Left colon (tissue), 2 donors: ENCODE results near the gene CRADD. TPM values are rescaled to one million over a fixed set of nuclear protein-coding genes. Genes with fewer than 3 reads are reported as not detected.

ENCODE experiments used
- ATAC-seq: fragments of 200-7000 bp; cut with Tn5 transposase; one replicate; pipeline ENCODE4 v1.9.1; 2020; ENCODE audit warnings: mild to moderate bottlenecking, moderate library complexity
- DNase-seq, 2 donors: peaks; one replicate each; pipeline ENCODE4 v3.0.0-alpha.2; 2020
- intact Hi-C, 2 donors: fragments of 100-400 bp; cut with DNase I in 1 of 2; cut with micrococcal nuclease in 1 of 2; formaldehyde crosslinking; loops; one replicate each; pipeline versions ENCODE4 v1.11.2 to v1.14.0; 2022; cut with DNase I, micrococcal nuclease
- total RNA-seq, 2 donors: library from RNA; stranded (reverse); fragmentation: NEBNext Ultra II Directional; extraction: Animal tissue kit (Norgen Biotek cat#: 25700); gene quantifications; one replicate each; pipeline ENCODE4 v1.2.1, GENCODE V29; 2021
- donor health status: DM: no; HTN: no; CAD: no.
- donor health status: DM: yes; HTN: yes; CAD: no.

The CRADD gene
- total RNA-seq, 2 donors from 2014 or later: 22.1 to 27.6 TPM

DNA sequence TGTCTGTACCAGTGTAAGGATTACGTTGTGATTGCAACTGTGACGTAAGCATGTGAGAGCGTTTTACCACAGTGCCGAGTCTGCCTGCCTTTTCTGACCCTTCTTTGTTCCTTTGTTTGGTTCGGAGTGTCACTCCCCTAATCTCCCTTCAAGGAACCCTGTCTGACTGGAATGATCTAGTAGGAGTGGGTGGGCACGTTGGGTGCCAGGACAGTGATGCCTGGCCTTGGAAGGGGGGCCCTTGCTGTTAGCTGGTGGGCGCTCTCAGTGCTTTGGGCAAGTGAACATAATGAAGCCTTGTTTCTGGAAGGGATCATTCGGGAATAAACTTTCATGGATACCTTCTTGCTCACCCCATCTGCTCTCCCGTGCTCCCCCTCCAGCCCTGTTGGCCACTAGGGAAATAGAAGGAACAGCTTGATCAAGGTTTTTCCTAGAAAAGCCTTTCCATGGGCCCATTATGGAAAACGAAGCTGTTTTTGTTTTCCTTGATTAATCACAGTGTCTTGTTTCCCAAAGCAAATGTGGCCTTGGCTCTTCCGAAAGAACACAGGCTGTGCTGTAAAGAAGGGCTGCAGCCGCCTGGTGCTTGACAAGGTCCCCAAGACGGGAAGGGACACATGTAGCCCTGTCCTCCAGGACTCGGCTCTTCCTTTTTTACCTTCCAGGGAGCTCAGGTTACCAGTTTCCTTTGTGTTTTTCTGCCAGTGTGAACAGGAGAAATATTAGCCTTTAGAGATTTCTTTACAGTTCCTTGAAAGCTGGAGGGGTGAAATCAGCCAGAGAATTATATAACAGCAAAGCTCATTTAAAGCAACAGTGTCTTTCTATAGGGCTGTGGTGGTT lies 215.5 kb downstream of the CRADD start:
- ATAC-seq (no peak), DNase-seq (no peak)
- intact Hi-C loops: no loop called here

DNA sequence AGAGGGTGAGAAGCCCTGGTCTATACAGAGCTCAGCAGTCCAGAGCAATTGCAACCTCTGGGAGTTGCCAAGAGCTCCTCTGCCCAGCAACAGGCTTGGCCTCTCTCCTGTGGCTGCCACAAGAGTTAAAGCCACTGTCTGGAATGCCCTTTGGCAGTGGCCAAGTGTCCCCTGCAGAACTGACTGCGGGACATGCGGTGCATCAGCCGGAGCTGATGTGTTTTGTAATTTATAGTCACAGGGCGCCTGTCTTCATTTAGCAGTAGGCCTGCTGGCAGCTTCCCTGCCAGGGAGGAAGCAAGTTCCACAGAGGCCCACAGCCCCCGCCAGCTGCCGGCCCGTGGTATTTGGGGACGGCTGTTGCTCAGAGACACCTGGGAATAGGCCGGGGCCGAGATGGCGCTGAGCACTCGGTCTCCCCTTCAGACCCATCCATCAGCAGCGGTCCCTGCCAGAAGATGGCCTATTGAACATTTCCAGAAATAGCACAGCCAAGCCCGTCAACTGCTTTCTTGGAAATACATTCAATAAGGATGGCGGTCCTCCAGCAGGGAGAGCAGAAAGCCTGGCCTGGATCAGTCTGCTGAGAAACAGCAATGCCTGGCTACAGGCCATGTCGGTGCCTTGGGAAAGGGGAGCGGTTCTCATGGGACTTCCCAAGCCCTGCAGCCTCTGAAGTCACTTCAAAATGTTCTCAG lies 217.4 kb downstream of the CRADD start:
- ATAC-seq (no peak), DNase-seq (peak; percentile 48 to 65)
- intact Hi-C loops: no loop called here

DNA sequence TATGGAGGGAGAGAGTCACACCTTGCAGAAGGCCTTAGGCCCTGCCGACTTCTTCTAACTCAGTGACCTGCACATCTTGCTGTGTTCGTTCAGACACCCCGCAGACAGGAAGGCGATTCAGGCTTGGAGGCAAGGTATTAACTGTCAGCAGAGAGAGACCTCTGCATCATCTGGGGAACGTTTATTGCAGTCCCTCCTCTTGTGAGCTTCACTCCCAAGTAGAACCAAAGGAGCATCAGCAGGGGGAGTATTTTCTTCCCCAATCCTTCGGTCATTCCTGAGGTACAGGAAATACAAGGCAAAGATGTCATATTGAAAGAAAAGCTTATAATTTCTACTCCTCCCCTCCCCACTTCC lies 217.9 kb downstream of the CRADD start:
- no peak for ATAC-seq
- DNase-seq: no peak
- intact Hi-C loops: no loop called here

DNA sequence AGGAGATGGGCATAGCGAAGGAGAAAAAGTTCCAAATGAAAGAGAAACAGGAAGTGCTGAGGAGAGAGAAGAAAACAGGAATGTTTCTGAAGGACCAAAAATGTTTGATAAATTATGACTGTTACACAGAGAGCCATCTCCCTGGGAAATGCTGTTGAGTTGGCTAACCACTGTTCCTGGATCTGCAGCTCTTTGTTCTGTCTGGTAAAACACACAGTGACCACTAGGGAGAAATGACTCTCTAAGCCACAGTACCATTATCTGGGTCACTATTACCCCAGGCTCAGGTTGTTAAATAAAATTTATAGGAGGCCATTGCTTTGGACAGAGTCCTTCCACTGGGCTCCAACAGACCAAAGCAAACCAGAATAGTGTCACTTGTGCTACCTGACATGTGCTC lies 219.3 kb downstream of the CRADD start:
- DNase-seq (no peak), ATAC-seq (no peak)
- intact Hi-C loops: no loop called here

DNA sequence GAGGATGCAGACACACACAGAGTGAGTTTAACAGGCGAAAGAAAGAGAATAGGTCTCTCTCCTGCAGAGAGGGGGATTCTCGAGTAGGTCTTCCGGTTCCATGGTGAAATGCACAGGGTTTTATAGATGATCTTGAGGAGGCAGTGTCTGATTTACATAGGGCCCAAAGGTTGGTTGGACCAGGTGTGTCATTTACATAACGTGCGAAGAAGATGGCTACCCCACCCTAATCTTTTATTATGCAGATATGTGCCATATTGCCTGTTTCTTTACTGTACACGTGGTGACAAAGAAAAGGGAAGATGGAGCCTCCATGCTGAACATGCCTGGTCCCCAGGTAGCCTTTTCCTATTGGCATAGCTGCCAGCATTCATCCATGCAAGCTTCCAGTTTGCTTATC lies 219.8 kb downstream of the CRADD start:
- ATAC-seq (peak; percentile 70), DNase-seq (no peak)
- intact Hi-C loops: no loop called here

DNA sequence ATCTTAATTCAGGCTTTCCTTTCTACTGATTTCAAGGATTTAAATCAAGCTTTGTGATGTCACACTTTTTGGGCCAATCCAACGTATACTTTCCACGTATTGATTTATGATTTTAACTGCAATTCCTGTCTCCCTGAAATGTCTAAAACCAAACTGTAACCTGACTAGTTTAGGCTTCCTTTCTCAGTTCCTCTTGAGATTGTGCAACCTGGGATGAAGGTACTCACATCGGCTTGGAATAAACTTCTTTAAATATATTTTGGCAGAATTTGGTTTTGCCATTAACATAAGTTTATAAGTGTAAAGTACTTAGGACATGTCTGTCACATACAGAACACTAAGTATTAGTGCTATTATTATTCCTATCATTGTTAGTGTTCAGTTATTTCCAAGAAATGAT lies 224.6 kb downstream of the CRADD start:
- no peak for ATAC-seq
- intact Hi-C loops: no loop called here

DNA sequence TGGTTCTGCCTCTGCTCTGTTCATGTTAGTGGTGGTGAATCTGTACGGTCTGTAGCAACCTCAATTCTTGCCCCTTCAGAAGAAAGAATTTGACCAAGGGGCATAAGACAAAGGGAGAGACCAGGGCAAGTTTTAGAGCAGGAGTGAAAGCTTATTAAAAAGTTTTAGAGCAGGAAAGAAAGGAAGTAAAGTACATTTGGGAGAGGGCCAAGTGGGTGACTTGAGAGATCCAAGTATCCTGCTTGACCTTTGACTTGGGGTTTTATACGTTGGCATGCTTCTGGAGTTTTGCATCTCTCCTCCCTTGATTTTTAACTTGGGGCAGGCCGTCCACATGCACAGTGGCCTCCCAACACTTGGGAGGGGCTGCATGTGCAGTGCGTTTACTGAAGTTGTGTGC lies 225.0 kb downstream of the CRADD start:
- intact Hi-C loops: no loop called here
- DNase-seq (no peak), ATAC-seq (peak; percentile 53)

More for the DNA sequence above, 224.6 kb downstream of the CRADD start:
- DNase-seq: no peak

DNA sequence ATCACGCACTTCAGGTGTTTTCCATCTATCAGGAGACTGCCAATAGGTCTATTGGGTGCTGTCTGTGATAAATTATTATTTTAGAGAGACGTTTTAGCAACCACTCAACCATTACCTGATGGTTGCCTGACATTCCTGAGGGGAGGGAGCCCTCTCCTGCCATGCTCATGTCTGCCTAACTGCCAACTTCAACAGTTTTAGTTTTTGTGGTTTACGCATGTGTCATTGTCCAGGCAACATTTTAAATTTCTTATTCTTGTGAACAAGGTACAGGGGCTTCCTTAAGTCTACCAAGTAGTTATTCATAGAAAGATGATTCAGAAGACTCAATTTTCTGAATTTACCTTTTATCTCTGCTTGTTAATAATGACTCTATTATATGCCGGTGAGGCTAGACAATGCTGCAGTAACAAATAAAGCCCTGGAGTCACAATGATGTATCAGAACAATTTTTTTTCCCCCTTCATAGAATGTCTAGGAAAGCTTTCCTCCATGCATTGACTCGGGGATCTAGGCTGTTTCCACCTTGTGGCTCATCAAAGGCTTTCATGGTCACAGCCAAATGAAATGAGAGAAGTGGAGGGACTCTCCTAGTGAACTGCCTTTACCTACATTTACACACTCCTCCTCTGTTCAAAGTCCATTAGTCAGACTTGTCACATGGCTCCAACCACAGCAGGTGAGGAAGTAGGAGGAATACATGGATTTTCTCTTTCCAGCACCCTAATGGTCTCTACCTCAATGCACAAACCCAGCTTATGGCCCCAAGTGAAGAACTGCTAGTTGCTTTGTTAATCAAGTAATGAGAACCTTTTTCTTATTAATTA lies 225.8 kb downstream of the CRADD start:
- intact Hi-C loops: no loop called here
- ATAC-seq (peak; percentile 86), DNase-seq (no peak)

DNA sequence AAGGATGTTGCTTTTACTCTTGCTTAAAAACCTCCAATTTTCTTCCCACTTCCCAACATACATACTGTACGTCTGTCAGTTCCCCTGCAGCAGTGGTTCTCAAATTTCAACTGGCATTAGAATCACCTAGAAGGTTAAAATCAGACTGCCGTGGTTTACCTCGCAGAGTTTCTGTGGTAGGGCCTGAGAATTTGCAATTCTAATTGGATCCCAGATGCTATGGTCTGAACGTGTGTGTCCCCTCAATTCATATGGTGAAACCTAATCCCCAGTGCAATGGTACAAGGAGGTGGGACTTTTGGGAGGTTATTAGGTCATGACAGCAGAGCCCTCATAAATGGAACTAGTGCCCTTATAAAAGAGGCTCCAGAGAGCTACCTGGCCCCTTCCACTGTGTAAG lies 226.9 kb downstream of the CRADD start:
- intact Hi-C loops: no loop called here
- ATAC-seq (no peak), DNase-seq (no peak)

DNA sequence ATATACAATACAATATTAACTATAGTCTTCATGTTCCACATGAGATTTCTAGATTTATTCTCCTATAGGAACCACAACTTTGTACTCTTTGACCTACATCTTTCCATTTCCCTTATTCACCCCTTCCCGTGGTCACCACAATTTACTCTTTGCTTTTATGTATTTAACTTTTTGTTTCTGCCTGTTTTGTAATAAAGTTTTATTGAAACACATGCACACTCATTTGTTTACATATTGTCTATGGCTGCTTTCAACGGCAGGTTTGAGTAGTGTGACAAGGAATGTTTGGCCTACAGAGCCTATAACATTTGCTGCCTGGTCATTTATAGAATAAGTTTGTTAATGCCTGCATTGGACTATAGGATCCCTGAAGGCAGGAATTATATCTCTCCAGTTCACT lies 231.1 kb downstream of the CRADD start:
- intact Hi-C loops: no loop called here
- DNase-seq: no peak
- ATAC-seq: no peak

DNA sequence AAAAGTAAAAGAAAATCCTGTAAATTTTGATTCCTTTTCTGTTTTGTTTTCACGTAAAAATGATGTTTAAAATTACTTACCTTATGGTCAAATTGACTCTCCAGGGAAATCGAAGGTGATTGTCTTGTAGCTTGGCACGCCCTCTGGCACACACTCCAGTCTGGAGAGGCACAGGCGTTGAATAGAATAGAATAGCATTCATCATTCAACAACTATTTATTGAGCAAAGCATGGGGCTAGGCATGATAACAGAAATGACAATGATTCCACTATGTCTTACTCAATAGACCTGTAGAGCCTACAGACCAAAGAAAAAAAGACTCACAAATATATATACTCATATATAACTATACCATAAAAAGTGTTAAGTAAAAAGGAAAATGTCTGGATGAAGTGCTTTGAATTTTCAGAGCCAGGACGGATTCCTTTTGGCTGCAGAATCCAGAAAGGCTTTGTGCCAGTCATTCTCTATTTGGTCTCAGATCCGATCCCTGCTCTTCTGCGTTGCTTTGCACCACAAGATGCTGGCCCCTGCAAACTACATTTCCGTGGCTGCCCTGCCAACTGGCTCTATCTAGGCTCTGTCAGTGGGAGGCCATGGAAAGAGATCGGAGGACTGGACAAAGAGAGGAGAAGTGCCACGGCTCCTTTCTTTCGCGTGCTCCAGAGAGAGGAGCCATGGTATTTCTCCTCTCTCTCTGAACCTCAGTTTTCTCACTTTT lies 231.8 kb downstream of the CRADD start:
- ATAC-seq: peak; percentile 90
- intact Hi-C loops: no loop called here
- DNase-seq: peak in 1 of 2 donors; percentile 44

DNA sequence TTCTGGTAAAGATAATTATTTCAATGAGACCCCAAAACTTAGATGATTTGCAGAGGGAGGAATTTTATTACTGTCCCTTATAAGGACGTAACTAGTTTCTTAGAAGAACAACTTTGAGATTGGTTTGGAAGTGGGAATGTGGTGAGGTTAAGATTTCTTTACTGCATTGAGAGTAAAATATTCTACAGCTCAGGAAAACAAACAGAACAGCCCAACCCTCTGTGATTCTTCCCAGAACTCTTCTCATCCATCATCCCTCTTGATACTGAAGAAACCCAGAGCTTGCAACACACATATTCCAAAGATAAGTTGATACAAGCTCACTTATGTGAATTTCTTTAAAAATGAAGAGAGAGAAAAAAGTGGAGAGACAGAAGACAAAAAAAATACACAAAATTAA lies 234.2 kb downstream of the CRADD start:
- DNase-seq: no peak
- no peak for ATAC-seq
- intact Hi-C loops: no loop called here

DNA sequence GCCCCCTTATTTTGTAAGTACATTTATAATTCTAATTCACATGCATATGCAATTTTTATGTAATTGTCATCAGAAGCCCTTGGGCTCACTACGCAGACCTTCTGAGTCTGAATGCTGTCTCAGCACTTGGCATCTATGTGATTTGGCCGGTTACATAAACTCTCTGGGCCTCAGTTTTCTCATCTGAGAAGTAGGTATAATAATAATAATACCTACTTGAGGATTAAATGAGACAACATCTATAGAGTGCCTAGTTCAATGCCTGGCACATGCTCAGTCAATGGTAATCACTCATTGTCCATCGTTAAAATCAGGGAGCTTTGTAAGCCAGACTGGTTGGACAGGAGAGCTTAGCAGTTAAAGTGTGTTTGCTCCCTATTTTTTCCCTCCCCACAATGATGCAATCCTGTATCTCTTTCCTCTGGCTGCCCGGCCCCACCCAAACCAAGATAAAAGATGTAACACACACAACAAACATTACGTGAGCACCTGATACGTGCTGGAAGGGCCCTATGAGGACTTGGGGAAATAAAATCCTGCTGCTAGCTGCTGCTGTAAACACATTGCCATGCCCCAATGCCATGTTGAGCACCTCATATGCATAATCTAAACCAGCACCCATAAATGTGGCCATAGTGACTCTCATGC lies 235.0 kb downstream of the CRADD start:
- intact Hi-C loops: no loop called here
- DNase-seq: no peak
- ATAC-seq: peak; percentile 59

DNA sequence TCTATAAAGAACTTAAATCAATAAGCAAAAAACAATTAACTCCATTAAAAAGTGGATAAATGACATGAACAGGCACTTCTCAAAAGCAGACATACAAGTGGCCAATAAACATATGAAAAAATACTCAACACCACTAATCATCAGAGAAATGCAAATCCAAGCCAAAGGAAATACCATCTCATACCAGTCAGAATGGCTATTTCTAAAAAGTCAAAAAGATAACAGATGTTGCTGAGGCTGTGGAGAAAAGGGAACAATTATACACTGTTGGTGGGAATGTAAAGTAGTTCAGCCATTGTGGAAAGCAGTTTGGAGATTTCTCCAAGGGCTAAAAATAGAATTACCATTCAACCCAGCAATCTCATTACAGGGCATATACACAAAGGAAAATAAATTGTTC lies 236.7 kb downstream of the CRADD start:
- ATAC-seq: no peak
- no peak for DNase-seq
- intact Hi-C loops: no loop called here

DNA sequence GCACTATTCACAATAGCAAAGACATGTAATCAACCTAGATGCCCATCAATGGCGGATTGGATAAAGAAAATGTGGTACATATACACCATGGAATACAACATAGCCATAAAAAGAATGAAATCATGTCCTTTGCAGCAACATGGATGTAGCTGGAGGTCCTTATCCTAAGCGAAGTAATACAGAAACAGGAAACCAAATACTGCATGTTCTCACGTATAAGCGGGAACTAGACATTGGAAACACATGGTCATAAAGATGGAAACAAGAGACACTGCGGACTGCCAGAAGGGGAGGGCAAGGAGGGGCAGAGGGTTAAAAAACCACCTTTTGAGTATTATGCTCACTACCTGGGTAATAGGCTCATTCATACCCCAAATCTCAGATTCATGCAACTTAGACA lies 237.1 kb downstream of the CRADD start:
- DNase-seq (no peak), ATAC-seq (no peak)
- intact Hi-C loops: no loop called here

DNA sequence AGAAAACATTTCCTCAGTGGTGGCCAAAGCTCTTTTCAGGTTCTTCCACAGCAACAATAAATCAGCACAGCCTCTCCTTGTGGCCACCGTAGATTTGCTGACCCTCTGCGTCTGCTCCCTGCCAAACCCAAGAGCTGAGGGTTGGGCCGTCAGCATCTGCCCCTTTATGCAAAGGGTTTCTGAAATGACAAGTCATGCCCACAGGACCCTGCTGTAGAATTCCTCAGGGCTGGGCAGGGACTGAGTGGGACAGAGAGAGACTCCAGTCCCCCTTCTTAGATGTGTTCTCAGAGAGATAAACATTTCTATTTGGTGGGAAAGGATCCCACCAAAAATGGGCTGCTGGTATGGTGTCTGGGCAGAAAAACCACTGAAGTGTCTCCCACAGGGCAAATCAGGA lies 238.2 kb downstream of the CRADD start:
- no peak for ATAC-seq
- no peak for DNase-seq

DNA sequence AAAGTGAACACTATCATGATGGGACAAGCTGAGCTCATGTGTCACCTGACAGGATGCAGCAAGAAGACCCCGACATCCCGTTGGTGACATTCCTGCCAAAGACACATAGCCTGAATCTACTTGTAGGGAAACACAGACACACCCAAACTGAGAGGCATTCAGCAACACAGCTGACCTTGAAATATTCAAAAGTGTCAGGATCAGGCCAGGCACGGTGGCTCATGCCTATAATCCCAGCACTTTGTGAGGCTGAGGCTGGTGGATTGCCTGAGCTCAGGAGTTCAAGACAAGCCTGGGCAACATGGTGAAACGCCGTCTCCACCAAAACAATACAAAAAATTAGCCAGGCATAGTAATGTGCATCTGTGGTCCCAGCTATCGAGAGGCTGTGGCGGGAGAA lies 239.2 kb downstream of the CRADD start:
- intact Hi-C loops: no loop called here
- DNase-seq (no peak), ATAC-seq (no peak)

More for the DNA sequence above, 238.2 kb downstream of the CRADD start:
- intact Hi-C loops: no loop called here

DNA sequence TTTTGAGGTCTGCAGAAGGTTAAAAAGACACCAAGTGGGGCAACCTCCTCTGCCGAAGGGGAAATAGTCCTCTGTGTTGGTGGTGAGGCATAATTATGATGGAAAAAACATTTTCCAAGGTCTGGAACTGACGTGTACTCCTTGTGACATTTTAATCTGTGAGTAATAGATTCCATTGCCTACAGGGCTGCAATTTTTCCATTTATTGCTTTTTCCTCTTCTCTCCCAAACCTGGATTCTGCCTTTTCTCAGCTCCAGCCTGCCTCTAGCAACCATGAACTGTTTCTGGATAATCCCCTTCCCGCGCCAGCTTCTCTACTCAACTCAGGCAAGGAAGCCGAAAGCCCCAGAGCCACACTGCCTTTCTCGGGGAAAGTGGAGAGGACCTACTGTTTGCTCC lies 241.1 kb downstream of the CRADD start:
- intact Hi-C loops: no loop called here
- DNase-seq (no peak), ATAC-seq (no peak)

DNA sequence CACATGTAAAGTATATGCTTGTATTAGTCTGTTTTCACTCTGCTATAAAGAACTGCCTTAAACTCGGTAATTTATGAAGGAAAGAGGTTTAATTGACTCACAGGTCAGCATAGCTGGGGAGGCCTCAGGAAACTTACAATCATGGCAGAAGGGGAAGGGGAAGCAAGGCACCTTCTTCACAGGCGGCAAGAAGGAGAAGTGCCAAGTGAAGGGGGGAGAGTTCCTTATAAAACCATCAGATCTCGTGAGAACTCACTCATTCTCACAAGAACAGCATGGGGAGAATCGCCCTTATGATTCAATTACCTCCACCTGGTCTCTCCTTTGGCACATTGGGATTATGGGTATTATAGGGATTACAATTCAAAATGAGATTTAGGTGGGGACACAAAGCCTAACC lies 241.7 kb downstream of the CRADD start:
- ATAC-seq (no peak), DNase-seq (no peak)
- intact Hi-C loops: no loop called here
